ENCODE data around the gene GRK6. TPM values are rescaled to one million over a fixed set of nuclear protein-coding genes. Genes with fewer than 3 reads are reported as not detected.
"Not testable (repeated sequence)": the region's sequence is repeated elsewhere in the genome, so short reads cannot be mapped to it uniquely, and the experiment has no call there.

The GRK6 gene
- total RNA-seq, 1 donor from 2014 or later, result 28.7 TPM

GRCh38 chr5:177482359-177482795 lies 55.9 kb downstream of the GRK6 start:
- peaks cover 44% of the 10 kb centered on the region for H3K4me1 ChIP-seq
- no peaks in the 10 kb centered on the region for H3K9me3 ChIP-seq
- H3K27me3 ChIP-seq, result no peaks in the 10 kb centered on the region
- TF ChIP-seq POLR2AphosphoS5 (IDR thresholded peaks at IDR 0.05; ENCODE audit: insufficient read depth in 1 of 2, low read depth in 1 of 2), result no peak
- no peak for TF ChIP-seq POLR2A (IDR thresholded peaks at IDR 0.05)
- no peak for TF ChIP-seq CTCF (IDR thresholded peaks at IDR 0.05)
- H3K36me3 ChIP-seq, result peaks cover 0 to 17% of the 10 kb centered on the region in 2 donors
- no peak overlapping the region for H3K4me3 ChIP-seq
- intact Hi-C loops (cut with DNase I), result no loop called here
- no peak for DNase-seq (ENCODE audit: extremely low spot score in 2 of 2)
- H3K27ac ChIP-seq, result no peak overlapping the region

DNA sequence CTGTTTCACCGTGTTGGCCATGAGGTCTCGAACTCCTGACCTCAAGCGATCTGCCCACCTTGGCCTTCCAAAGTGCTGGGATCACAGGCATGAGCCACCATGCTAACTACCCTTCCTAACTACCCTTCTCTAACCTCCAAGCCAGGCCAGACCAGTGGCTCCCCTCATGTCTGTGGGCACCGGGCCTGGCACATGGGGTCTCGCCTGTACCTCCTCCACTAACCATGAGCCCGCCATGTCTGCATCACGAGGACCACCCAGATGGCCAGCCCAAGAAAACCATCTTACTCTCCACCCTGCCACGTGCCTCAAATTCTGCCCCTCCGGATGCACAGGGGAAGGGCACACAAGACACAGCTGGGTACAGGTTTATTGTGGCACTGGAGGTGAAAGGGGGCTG lies 56.6 kb downstream of the GRK6 start:
- intact Hi-C loops (cut with DNase I), result no loop called here
- no peak for DNase-seq (ENCODE audit: extremely low spot score in 2 of 2)
- H3K36me3 ChIP-seq, result peaks cover 0 to 24% of the 10 kb centered on the region in 2 donors
- no peak for TF ChIP-seq POLR2A (IDR thresholded peaks at IDR 0.05)
- no peak for TF ChIP-seq CTCF (IDR thresholded peaks at IDR 0.05)
- no peak for TF ChIP-seq POLR2AphosphoS5 (IDR thresholded peaks at IDR 0.05; ENCODE audit: insufficient read depth in 1 of 2, low read depth in 1 of 2)
- no peak overlapping the region for H3K27ac ChIP-seq
- H3K4me1 ChIP-seq, result peaks cover 38% of the 10 kb centered on the region
- no peaks in the 10 kb centered on the region for H3K9me3 ChIP-seq
- H3K4me3 ChIP-seq, result no peak overlapping the region
- no peaks in the 10 kb centered on the region for H3K27me3 ChIP-seq

DNA sequence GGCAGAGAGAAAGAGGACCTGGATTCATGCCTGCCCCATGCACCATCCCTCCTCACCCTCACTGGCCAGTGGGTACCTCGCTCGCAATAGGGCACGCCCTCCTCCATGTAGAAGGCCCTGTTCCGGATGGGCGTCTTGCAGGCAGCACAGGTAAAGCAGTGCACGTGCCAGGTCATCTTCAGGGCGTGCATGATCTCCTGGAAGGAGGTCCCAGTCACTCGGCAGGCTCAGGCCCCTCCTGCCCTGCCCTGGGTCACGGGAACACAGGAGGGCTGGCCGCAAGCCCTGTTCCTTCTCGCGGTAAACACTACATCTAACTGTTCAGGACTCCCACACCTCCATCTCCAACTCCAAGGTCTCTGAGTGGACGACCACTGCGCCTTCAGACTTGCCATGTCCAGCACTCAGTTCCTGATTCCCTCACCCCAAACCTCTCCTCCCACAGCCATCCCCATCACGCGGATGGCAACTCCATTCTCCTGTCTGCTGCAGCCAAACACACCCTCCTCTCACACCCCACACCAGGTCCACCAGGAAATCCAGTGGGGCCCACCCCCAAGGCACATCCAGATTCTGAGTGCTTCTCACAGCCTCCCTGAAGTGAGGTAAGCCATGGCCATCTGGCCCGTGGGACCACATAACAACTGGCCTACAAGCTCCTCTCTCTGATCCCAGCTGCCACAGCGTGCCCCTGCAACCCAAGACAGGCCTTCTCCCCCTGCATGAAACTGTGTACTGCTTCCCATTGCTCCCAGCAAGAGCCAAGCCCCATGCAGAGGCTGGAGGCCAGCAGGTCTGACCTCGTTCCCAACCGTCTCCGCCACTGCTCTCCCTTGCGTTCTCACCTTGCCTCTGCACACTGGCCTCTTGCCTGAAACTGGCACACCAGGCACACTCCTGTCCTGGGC lies 57.8 kb downstream of the GRK6 start:
- TF ChIP-seq POLR2A (IDR thresholded peaks at IDR 0.05) (no peak), POLR2AphosphoS5 (IDR thresholded peaks at IDR 0.05; ENCODE audit: insufficient read depth in 1 of 2, low read depth in 1 of 2) (no peak), CTCF (IDR thresholded peaks at IDR 0.05) (no peak)
- Histone ChIP-seq H3K36me3 (peaks cover 0 to 35% of the 10 kb centered on the region in 2 donors), H3K9me3 (no peaks in the 10 kb centered on the region), H3K27ac (no peak overlapping the region), H3K4me1 (peaks cover 26% of the 10 kb centered on the region), H3K27me3 (no peaks in the 10 kb centered on the region), H3K4me3 (no peak overlapping the region)
- DNase-seq (ENCODE audit: extremely low spot score in 2 of 2), result no peak
- intact Hi-C loops (cut with DNase I), result no loop called here

GRCh38 chr5:177484902-177485549 lies 58.5 kb downstream of the GRK6 start:
- no peak for TF ChIP-seq POLR2A (IDR thresholded peaks at IDR 0.05)
- intact Hi-C loops (cut with DNase I), result no loop called here
- Histone ChIP-seq H3K4me3 (no peak overlapping the region), H3K36me3 (peaks cover 0 to 42% of the 10 kb centered on the region in 2 donors), H3K27me3 (no peaks in the 10 kb centered on the region), H3K27ac (no peak overlapping the region), H3K4me1 (peaks cover 18% of the 10 kb centered on the region), H3K9me3 (no peaks in the 10 kb centered on the region)
- DNase-seq (ENCODE audit: extremely low spot score in 2 of 2), result no peak

DNA sequence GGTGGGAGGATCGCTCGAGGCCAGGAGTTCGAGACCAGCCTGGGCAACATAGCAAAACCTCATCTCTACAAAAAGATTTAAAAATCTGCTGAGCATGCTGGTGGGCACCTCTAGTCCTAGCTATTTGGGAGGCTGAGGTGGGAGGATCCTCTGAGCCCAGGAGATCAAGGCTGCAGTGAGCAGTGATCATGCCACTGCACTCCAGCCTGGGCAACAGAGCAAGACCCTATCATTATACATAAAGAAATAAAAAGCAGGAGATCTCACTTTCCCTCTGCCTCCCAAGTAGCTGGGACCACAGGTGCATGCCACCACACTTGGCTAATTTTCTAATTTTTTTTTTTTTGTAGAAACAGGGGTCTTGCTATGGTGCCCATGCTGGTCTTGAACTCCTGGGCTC lies 59.3 kb downstream of the GRK6 start:
- H3K36me3 ChIP-seq, result peaks cover 0 to 50% of the 10 kb centered on the region in 2 donors
- H3K4me3 ChIP-seq; DNase-seq (ENCODE audit: extremely low spot score in 2 of 2); H3K27me3 ChIP-seq; H3K27ac ChIP-seq; intact Hi-C loops (cut with DNase I); H3K9me3 ChIP-seq: not testable (repeated sequence)
- H3K4me1 ChIP-seq, result peaks cover 13% of the 10 kb centered on the region

- TF ChIP-seq POLR2A (IDR thresholded peaks at IDR 0.05) (no peak), POLR2AphosphoS5 (IDR thresholded peaks at IDR 0.05; ENCODE audit: insufficient read depth in 1 of 2, low read depth in 1 of 2) (no peak), CTCF (IDR thresholded peaks at IDR 0.05) (no peak)
- intact Hi-C loops (cut with DNase I), result no loop called here
- no peaks in the 10 kb centered on the region for H3K9me3 ChIP-seq
- H3K4me3 ChIP-seq, result no peak overlapping the region
- no peak overlapping the region for H3K27ac ChIP-seq
- no peaks in the 10 kb centered on the region for H3K27me3 ChIP-seq
- peaks cover 9% of the 10 kb centered on the region for H3K4me1 ChIP-seq
- peaks cover 0 to 55% of the 10 kb centered on the region in 2 donors for H3K36me3 ChIP-seq
- no peak for DNase-seq (ENCODE audit: extremely low spot score in 2 of 2)
Measured at GRCh38 chr5:177486256-177486655, 59.8 kb downstream of the GRK6 start.

Data from vagina (tissue), 2 donors.